IMR-90 (cell line): ENCODE results near the gene ALDH1A2.

Experiments
- CEBPB ChIP-seq: IDR thresholded peaks from 2 replicates; pipeline ENCODE4 v1.6.1; 2012; ENCODE audit warnings: low read depth, low read length, improper control_type of control experiment
- CTCF ChIP-seq: conservative IDR thresholded peaks from 2 replicates; pipeline ENCODE4 v1.5.1; 2012; ENCODE audit warnings: mild to moderate bottlenecking, low read depth, low read length, improper control_type of control experiment
- FOS ChIP-seq: fragments of 150-350 bp; IDR thresholded peaks from 2 replicates; pipeline ENCODE4 v1.6.1; 2016; ENCODE audit warnings: low read depth, low read length
- NFE2L2 ChIP-seq: fragments of 150-350 bp; IDR thresholded peaks from 2 replicates; pipeline ENCODE4 v1.6.1; 2016; ENCODE audit warnings: low read depth, mild to moderate bottlenecking, low read length
- RCOR1 ChIP-seq: IDR thresholded peaks from 2 replicates; pipeline ENCODE4 v1.6.1; 2012; ENCODE audit warnings: mild to moderate bottlenecking, low read length, improper control_type of control experiment; ENCODE audit not compliant: insufficient replicate concordance

GRCh38 chr15:57917998-57918397 is 147.5 kb downstream of the ALDH1A2 start:
- no peak for TF ChIP-seq CEBPB
- no peak for TF ChIP-seq CTCF
- no peak for TF ChIP-seq FOS
- no peak for TF ChIP-seq RCOR1
- TF ChIP-seq NFE2L2, result no peak
